IMR-90 (cell line): ENCODE data around the gene GRB10. TPM values are rescaled to one million over a fixed set of nuclear protein-coding genes. Genes with fewer than 3 reads are reported as not detected.

Source experiments
- ATAC-seq: fragments of 200-7000 bp; cut with Tn5 transposase; 2 replicates; pipeline ENCODE4 v1.9.1; 2020; ENCODE audit warnings: low read depth, mild to moderate bottlenecking, moderate library complexity
- BruUV-seq: library from RNA; stranded (reverse); fragments of 400-500 nt; replicated peaks from 2 replicates; lab custom pipeline; 2021; lab: Mats Ljungman, UMichigan
- CTCF ChIA-PET: fragments of 300-600 bp; formaldehyde crosslinking; extraction: SDS; loops from one replicate; lab custom pipeline; 2021; ENCODE audit warnings: antibody characterized with exemption; lab: Yijun Ruan, JAX
- POLR2A ChIA-PET: fragments of 300-600 bp; sonication (Branson Sonifier 250); formaldehyde crosslinking; loops from one replicate; lab custom pipeline; 2022; ENCODE audit warnings: antibody characterized with exemption; ENCODE audit not compliant: unreplicated experiment; lab: Charles Lee
- DNase-seq: peaks from one replicate; pipeline ENCODE4 v3.0.0; 2013
- H2AFZ ChIP-seq: replicated peaks from 2 replicates; pipeline ENCODE3; 2013; ENCODE audit warnings: low read length, mild to moderate bottlenecking; ENCODE audit not compliant: poor library complexity
- H2AK5ac ChIP-seq: 2 replicates; pipeline ENCODE4 v1.6.1; 2013; ENCODE audit warnings: low read depth, low read length, inconsistent platforms
- H2AK9ac ChIP-seq: replicated peaks from 2 replicates; pipeline ENCODE3; 2013; ENCODE audit warnings: mild to moderate bottlenecking, low read depth, low read length, moderate library complexity; ENCODE audit not compliant: poor library complexity
- H2BK120ac ChIP-seq: 2 replicates; pipeline ENCODE4 v1.6.1; 2013; ENCODE audit warnings: low read depth, low read length, inconsistent platforms
- H2BK15ac ChIP-seq: 3 replicates; pipeline ENCODE4 v1.6.1; 2013; ENCODE audit warnings: low read depth, low read length, inconsistent platforms
- H2BK20ac ChIP-seq: 2 replicates; pipeline ENCODE4 v1.6.1; 2013; ENCODE audit warnings: low read depth, mild to moderate bottlenecking, inconsistent platforms, low read length, moderate library complexity
- H2BK5ac ChIP-seq: 2 replicates; pipeline ENCODE4 v1.6.1; 2013; ENCODE audit warnings: mild to moderate bottlenecking, low read depth, low read length, inconsistent platforms; ENCODE audit not compliant: poor library complexity, severe bottlenecking
- H3K14ac ChIP-seq: replicated peaks from 2 replicates; pipeline ENCODE4 v1.6.1; 2013; ENCODE audit warnings: low read depth, low read length, inconsistent platforms
- H3K18ac ChIP-seq: 2 replicates; pipeline ENCODE4 v1.6.1; 2013; ENCODE audit warnings: low read depth, low read length, control low read depth
- H3K23ac ChIP-seq: 2 replicates; pipeline ENCODE4 v1.6.1; 2013; ENCODE audit warnings: low read depth, low read length, inconsistent platforms
- H3K27ac ChIP-seq: 2 replicates; pipeline ENCODE4 v1.5.1; 2013; ENCODE audit warnings: mild to moderate bottlenecking, control low read depth, low read length; ENCODE audit not compliant: insufficient read depth
- H3K27me3 ChIP-seq: 2 replicates; pipeline ENCODE4 v1.6.1; 2013; ENCODE audit warnings: low read length; ENCODE audit not compliant: control insufficient read depth, insufficient read depth
- H3K36me3 ChIP-seq: 2 replicates; pipeline ENCODE4 v1.6.1; 2013; ENCODE audit warnings: low read length, mixed read lengths; ENCODE audit not compliant: control insufficient read depth, insufficient read depth
- H3K4ac ChIP-seq: 2 replicates; pipeline ENCODE4 v1.6.1; 2013; ENCODE audit warnings: low read depth, low read length, inconsistent platforms
- H3K4me1 ChIP-seq: 2 replicates; pipeline ENCODE4 v1.6.1; 2013; ENCODE audit warnings: low read length, mixed read lengths; ENCODE audit not compliant: control insufficient read depth, insufficient read depth
- H3K4me2 ChIP-seq: 2 replicates; pipeline ENCODE4 v1.6.1; 2013; ENCODE audit warnings: low read depth, mild to moderate bottlenecking, control low read depth, low read length, moderate library complexity
- H3K4me3 ChIP-seq: 2 replicates; pipeline ENCODE4 v1.5.1; 2013; ENCODE audit warnings: low read depth, mild to moderate bottlenecking, control low read depth, low read length, moderate library complexity; ENCODE audit not compliant: insufficient read depth
- H3K56ac ChIP-seq: 2 replicates; pipeline ENCODE4 v1.6.1; 2013; ENCODE audit warnings: low read length, inconsistent platforms; ENCODE audit not compliant: insufficient read depth; ENCODE audit errors: extremely low read depth
- H3K79me1 ChIP-seq, 2 experiments: 2 replicates each; pipeline ENCODE4 v1.6.1; 2013; ENCODE audit warnings: low read length in 2 of 2, inconsistent platforms in 1 of 2, low read depth in 1 of 2
- H3K9ac ChIP-seq: 2 replicates; pipeline ENCODE4 v1.6.1; 2013; ENCODE audit warnings: low read depth, low read length, control low read depth
- H3K9me1 ChIP-seq: 2 replicates; pipeline ENCODE4 v1.6.1; 2013; ENCODE audit warnings: low read length, inconsistent platforms; ENCODE audit not compliant: insufficient read depth
- H3K9me3 ChIP-seq: 2 replicates; pipeline ENCODE4 v1.6.1; 2013; ENCODE audit warnings: low read length; ENCODE audit not compliant: control insufficient read depth, insufficient read depth
- H4K20me1 ChIP-seq: 2 replicates; pipeline ENCODE4 v1.6.1; 2013; ENCODE audit warnings: low read length, inconsistent platforms; ENCODE audit not compliant: insufficient read depth
- H4K5ac ChIP-seq: 2 replicates; pipeline ENCODE4 v1.6.1; 2013; ENCODE audit warnings: mild to moderate bottlenecking, low read depth, low read length, control low read depth
- H4K8ac ChIP-seq, 2 experiments: 2 replicates each; pipeline ENCODE4 v1.6.1; 2013; ENCODE audit warnings: low read depth in 2 of 2, low read length in 2 of 2, control low read depth in 1 of 2, inconsistent platforms in 1 of 2
- H4K91ac ChIP-seq: 2 replicates; pipeline ENCODE4 v1.6.1; 2013; ENCODE audit warnings: low read depth, low read length, inconsistent platforms; ENCODE audit not compliant: insufficient read depth
- BHLHE40 ChIP-seq: fragments of 150-350 bp; IDR thresholded peaks from 2 replicates; pipeline ENCODE4 v1.6.1; 2016; ENCODE audit warnings: mild to moderate bottlenecking, low read depth, low read length
- CEBPB ChIP-seq: IDR thresholded peaks from 2 replicates; pipeline ENCODE4 v1.6.1; 2012; ENCODE audit warnings: low read depth, low read length, improper control_type of control experiment
- CHD1 ChIP-seq: IDR thresholded peaks from 2 replicates; pipeline ENCODE4 v1.6.1; 2012; ENCODE audit warnings: low read depth, low read length, improper control_type of control experiment
- ELK1 ChIP-seq: fragments of 150-350 bp; IDR thresholded peaks from 2 replicates; pipeline ENCODE4 v1.6.1; 2016; ENCODE audit warnings: low read depth, mild to moderate bottlenecking, low read length, moderate library complexity, borderline replicate concordance
- FOS ChIP-seq: fragments of 150-350 bp; IDR thresholded peaks from 2 replicates; pipeline ENCODE4 v1.6.1; 2016; ENCODE audit warnings: low read depth, low read length
- MAFK ChIP-seq: IDR thresholded peaks from 2 replicates; pipeline ENCODE4 v1.6.1; 2012; ENCODE audit warnings: low read depth, low read length, improper control_type of control experiment
- MAZ ChIP-seq: IDR thresholded peaks from 2 replicates; pipeline ENCODE4 v1.6.1; 2012; ENCODE audit warnings: low read depth, mild to moderate bottlenecking, low read length, improper control_type of control experiment, moderate library complexity, borderline replicate concordance
- MXI1 ChIP-seq: IDR thresholded peaks from 2 replicates; pipeline ENCODE4 v1.6.1; 2012; ENCODE audit warnings: low read depth, mild to moderate bottlenecking, low read length, moderate library complexity, borderline replicate concordance
- NFE2L2 ChIP-seq: fragments of 150-350 bp; IDR thresholded peaks from 2 replicates; pipeline ENCODE4 v1.6.1; 2016; ENCODE audit warnings: low read depth, mild to moderate bottlenecking, low read length
- POLR2A ChIP-seq: IDR thresholded peaks from 2 replicates; pipeline ENCODE4 v1.6.1; 2012; ENCODE audit warnings: mild to moderate bottlenecking, low read depth, low read length
- RAD21 ChIP-seq: IDR thresholded peaks from 2 replicates; pipeline ENCODE4 v1.6.1; 2012; ENCODE audit warnings: low read length, improper control_type of control experiment
- RCOR1 ChIP-seq: IDR thresholded peaks from 2 replicates; pipeline ENCODE4 v1.6.1; 2012; ENCODE audit warnings: mild to moderate bottlenecking, low read length, improper control_type of control experiment; ENCODE audit not compliant: insufficient replicate concordance
- RFX5 ChIP-seq: IDR thresholded peaks from 2 replicates; pipeline ENCODE4 v1.8.0; 2012; ENCODE audit warnings: low read depth, mild to moderate bottlenecking, low read length, moderate library complexity
- SMC3 ChIP-seq: fragments of 150-350 bp; IDR thresholded peaks from 2 replicates; pipeline ENCODE4 v1.6.1; 2016; ENCODE audit warnings: low read depth, mild to moderate bottlenecking, antibody characterized with exemption, low read length, moderate library complexity
- WGBS, 2 experiments: methylation state at CpG; one replicate each; pipeline versions ENCODE4 v1.1.5 to v1.1.7; 2013; ENCODE audit warnings: missing lambda C conversion rate in 2 of 2; ENCODE audit not compliant: insufficient read length in 1 of 2; ENCODE audit errors: extremely low coverage in 2 of 2; 5-methylcytosine and 5-hydroxymethylcytosine counted together
- dilution Hi-C: fragments of 300-500 bp; cut with HindIII; formaldehyde crosslinking; loops from one replicate; pipeline ENCODE4 v1.14.3; 2018; ENCODE audit warnings: low sequenced_read_pairs; ENCODE audit not compliant: unreplicated experiment
- in situ Hi-C: fragments of 300-500 bp; cut with MboI; formaldehyde crosslinking; loops from 3 replicates; pipeline ENCODE4 v1.14.3; 2019; ENCODE audit warnings: low sequenced_read_pairs, inconsistent platforms, mixed read lengths
- intact Hi-C: fragments of 100-400 bp; cut with micrococcal nuclease; formaldehyde crosslinking; loops from 2 replicates; pipeline ENCODE4 v1.10.0; 2022
- polyA plus RNA-seq, 3 experiments: library from polyadenylated mRNA; depleted of rRNA; stranded (reverse); fragments of >200 nt; gene quantifications; 2 replicates each; pipeline ENCODE4 v1.2.3, GENCODE V29; 2012; ENCODE audit warnings: low replicate concordance in 1 of 3
- total RNA-seq: library from RNA; depleted of rRNA; stranded (reverse); fragments of >200 nt; gene quantifications from 2 replicates; pipeline ENCODE4 v1.2.3, GENCODE V29; 2012
- TF ChIP-seq, protein P1 (sequence below): fragments of 150-350 bp; IDR thresholded peaks from 2 replicates; pipeline ENCODE4 v1.6.1; 2017; ENCODE audit warnings: mild to moderate bottlenecking, antibody characterized with exemption, low read length, low read depth
- TF ChIP-seq, protein P2 (sequence below): conservative IDR thresholded peaks from 2 replicates; pipeline ENCODE4 v1.5.1; 2012; ENCODE audit warnings: mild to moderate bottlenecking, low read depth, low read length, improper control_type of control experiment

Gene GRB10
- total and polyA plus RNA-seq, 2 of the 4 experiments (the other 2 are of a cell fraction): 6.3 to 15.1 TPM

- H2AK9ac ChIP-seq: no peak overlapping the region
- POLR2A ChIA-PET: no interaction called here
- DNase-seq: peak; percentile 7
- no peak overlapping the region for H2AK5ac ChIP-seq
- no peak overlapping the region for H2BK20ac ChIP-seq
- no peak overlapping the region for H3K18ac ChIP-seq
- in situ Hi-C loops (no loop called here), dilution Hi-C loops (no loop called here), intact Hi-C loops (loop anchor here (1.0 to 5.0 kb wide), 3 partner anchors 165 to 509 kb away; no protein-coding TSS in a partner anchor)
- no peak overlapping the region for H3K9ac ChIP-seq
- H3K79me1 ChIP-seq: peaks cover 7 to 21% of the 10 kb centered on the region in 2 experiments; a peak in 2 of 4 replicates
- peaks cover 29% of the 10 kb centered on the region for H4K20me1 ChIP-seq
- no peak overlapping the region for H3K56ac ChIP-seq
- ATAC-seq: no peak
- H3K27me3 ChIP-seq: no peaks in the 10 kb centered on the region
- no peaks in the 10 kb centered on the region for H3K9me3 ChIP-seq
- no peak overlapping the region for H4K8ac ChIP-seq
- no peak overlapping the region for H3K14ac ChIP-seq
- no peak overlapping the region for H2AFZ ChIP-seq
- H3K9me1 ChIP-seq: peaks cover 2% of the 10 kb centered on the region; the same call in 1 of the 2 replicates
- no peak overlapping the region for H2BK120ac ChIP-seq
- H3K4ac ChIP-seq: no peak overlapping the region
- no peak overlapping the region for H4K5ac ChIP-seq
- no peak overlapping the region for H3K27ac ChIP-seq
- no peak overlapping the region for H2BK15ac ChIP-seq
- no peak for TF ChIP-seq BHLHE40
- TF ChIP-seq NFE2L2: no peak
- TF ChIP-seq MXI1: no peak
- TF ChIP-seq RFX5: no peak
- TF ChIP-seq MAZ: no peak
- no peak for TF ChIP-seq MAFK
- TF ChIP-seq POLR2A: no peak
- TF ChIP-seq FOS: no peak
- TF ChIP-seq, protein P1, sequence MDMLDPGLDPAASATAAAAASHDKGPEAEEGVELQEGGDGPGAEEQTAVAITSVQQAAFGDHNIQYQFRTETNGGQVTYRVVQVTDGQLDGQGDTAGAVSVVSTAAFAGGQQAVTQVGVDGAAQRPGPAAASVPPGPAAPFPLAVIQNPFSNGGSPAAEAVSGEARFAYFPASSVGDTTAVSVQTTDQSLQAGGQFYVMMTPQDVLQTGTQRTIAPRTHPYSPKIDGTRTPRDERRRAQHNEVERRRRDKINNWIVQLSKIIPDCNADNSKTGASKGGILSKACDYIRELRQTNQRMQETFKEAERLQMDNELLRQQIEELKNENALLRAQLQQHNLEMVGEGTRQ: no peak
- TF ChIP-seq, protein P2, sequence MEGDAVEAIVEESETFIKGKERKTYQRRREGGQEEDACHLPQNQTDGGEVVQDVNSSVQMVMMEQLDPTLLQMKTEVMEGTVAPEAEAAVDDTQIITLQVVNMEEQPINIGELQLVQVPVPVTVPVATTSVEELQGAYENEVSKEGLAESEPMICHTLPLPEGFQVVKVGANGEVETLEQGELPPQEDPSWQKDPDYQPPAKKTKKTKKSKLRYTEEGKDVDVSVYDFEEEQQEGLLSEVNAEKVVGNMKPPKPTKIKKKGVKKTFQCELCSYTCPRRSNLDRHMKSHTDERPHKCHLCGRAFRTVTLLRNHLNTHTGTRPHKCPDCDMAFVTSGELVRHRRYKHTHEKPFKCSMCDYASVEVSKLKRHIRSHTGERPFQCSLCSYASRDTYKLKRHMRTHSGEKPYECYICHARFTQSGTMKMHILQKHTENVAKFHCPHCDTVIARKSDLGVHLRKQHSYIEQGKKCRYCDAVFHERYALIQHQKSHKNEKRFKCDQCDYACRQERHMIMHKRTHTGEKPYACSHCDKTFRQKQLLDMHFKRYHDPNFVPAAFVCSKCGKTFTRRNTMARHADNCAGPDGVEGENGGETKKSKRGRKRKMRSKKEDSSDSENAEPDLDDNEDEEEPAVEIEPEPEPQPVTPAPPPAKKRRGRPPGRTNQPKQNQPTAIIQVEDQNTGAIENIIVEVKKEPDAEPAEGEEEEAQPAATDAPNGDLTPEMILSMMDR: no peak
- TF ChIP-seq RAD21: no peak
- no peak for TF ChIP-seq CHD1
- TF ChIP-seq RCOR1: no peak
- no peak for TF ChIP-seq ELK1
- TF ChIP-seq CEBPB: no peak
- TF ChIP-seq SMC3: no peak
- CTCF ChIA-PET: interaction anchor here (0.8 to 2.3 kb wide), 4 partner anchors 9 to 121 kb away, joined by 3 to 9 read pairs (median 4); no protein-coding TSS in a partner anchor
- no peak overlapping the region for H3K23ac ChIP-seq
- H3K36me3 ChIP-seq: no peaks in the 10 kb centered on the region; the same call in 1 of the 2 replicates
- no TSS peak for BruUV-seq
- H3K4me1 ChIP-seq: no peaks in the 10 kb centered on the region
- no peak overlapping the region for H2BK5ac ChIP-seq
- no CpG with 5 or more reads among the region's 1 CpG for whole genome bisulfite sequencing, 2 experiments
- no peak overlapping the region for H4K91ac ChIP-seq
- H3K4me2 ChIP-seq: no peak overlapping the region
- H3K4me3 ChIP-seq: no peak overlapping the region
Measured at GRCh38 chr7:50633414-50633710, 149.3 kb downstream of the GRB10 start.
